K562 (cell line): ENCODE results near the gene ZC3H11A. TPM values are rescaled to one million over a fixed set of nuclear protein-coding genes. Genes with fewer than 3 reads are reported as not detected.
A peak's percentile ranks its signal among the peaks of the same experiment; 100 is the strongest.

Experiments used
- ATAC-seq: fragments of 200-7000 bp; cut with Tn5 transposase; 3 replicates; pipeline ENCODE4 v1.9.1; 2020; ENCODE audit warnings: moderate library complexity
- BruUV-seq: library from RNA; stranded (reverse); fragments of 400-500 nt; replicated peaks from 2 replicates; lab custom pipeline; 2021; lab: Mats Ljungman, UMichigan
- CTCF ChIA-PET: fragments of 300-600 bp; formaldehyde crosslinking; extraction: SDS; loops from one replicate; lab custom pipeline; 2021; ENCODE audit warnings: low intra/inter-chr PET ratio; lab: Yijun Ruan, JAX
- POLR2A ChIA-PET: fragments of 300-600, 350-650 bp; sonication (Branson Sonifier 250); formaldehyde crosslinking; extraction: SDS; loops from one replicate; lab custom pipeline; 2021; ENCODE audit warnings: antibody characterized with exemption, inconsistent platforms; lab: Yijun Ruan, JAX
- DNase-seq, 4 experiments: peaks; one replicate each; pipeline versions ENCODE4 v3.0.0 to v3.0.0-alpha.2; 2011 to 2018; ENCODE audit warnings: low spot score in 3 of 4, mixed read lengths in 3 of 4; ENCODE audit errors: extremely low read depth in 1 of 4
- FAIRE-seq: peaks from 2 replicates; lab custom pipeline; 2011; peaks lifted over from hg19 to GRCh38; lab: Jason Lieb, UNC
- H2AFZ ChIP-seq: 2 replicates; pipeline ENCODE4 v1.6.0; 2011; ENCODE audit warnings: low read depth, low read length, control low read depth, inconsistent platforms
- H3K27ac ChIP-seq: fragments of 200-600 bp; 3 replicates; pipeline ENCODE4 v1.8.0; 2011; ENCODE audit warnings: low read depth, mild to moderate bottlenecking, control low read depth, inconsistent platforms, low read length, moderate library complexity, mixed read lengths; ENCODE audit errors: extremely low read depth
- H3K27me3 ChIP-seq, 2 experiments: fragments of 300-600 bp in 1 of 2; 2 replicates in 1 of 2; 3 replicates in 1 of 2; pipeline versions ENCODE4 v1.6.0 to v1.8.0; 2011; ENCODE audit warnings: inconsistent platforms in 2 of 2, low read length in 2 of 2, mild to moderate bottlenecking in 1 of 2, mixed read lengths in 1 of 2, moderate library complexity in 1 of 2; ENCODE audit not compliant: control insufficient read depth in 2 of 2, insufficient read depth in 2 of 2
- H3K36me3 ChIP-seq: fragments of 300-600 bp; 3 replicates; pipeline ENCODE4 v1.8.0; 2011; ENCODE audit warnings: mild to moderate bottlenecking, low read length, inconsistent platforms; ENCODE audit not compliant: control insufficient read depth, insufficient read depth
- H3K4me1 ChIP-seq, 2 experiments: fragments of 200-600 bp in 1 of 2; replicated peaks in 1 of 2; 2 replicates in 1 of 2; 3 replicates in 1 of 2; pipeline versions ENCODE4 v1.5.1 to v1.8.0; 2011; ENCODE audit warnings: inconsistent platforms in 2 of 2, low read length in 2 of 2, mild to moderate bottlenecking in 1 of 2, mixed read lengths in 1 of 2, moderate library complexity in 1 of 2; ENCODE audit not compliant: control insufficient read depth in 2 of 2, insufficient read depth in 2 of 2
- H3K4me2 ChIP-seq: 2 replicates; pipeline ENCODE4 v1.6.1; 2011; ENCODE audit warnings: low read length, control low read depth, inconsistent platforms, mixed read lengths; ENCODE audit not compliant: insufficient read depth
- H3K4me3 ChIP-seq: fragments of 200-600 bp; sonication (generic), shearing (Covaris generic); 2 replicates; pipeline ENCODE4 v1.5.1; 2016; ENCODE audit warnings: control low read depth, inconsistent platforms
- H3K79me2 ChIP-seq: fragments of 200-600 bp; 3 replicates; pipeline ENCODE4 v1.8.0; 2011; ENCODE audit warnings: low read length, inconsistent platforms; ENCODE audit not compliant: control insufficient read depth, insufficient read depth
- H3K9ac ChIP-seq, 2 experiments: 2 replicates each; pipeline versions ENCODE4 v1.6.0 to v1.6.1; 2011; ENCODE audit warnings: low read depth in 2 of 2, low read length in 2 of 2, control low read depth in 1 of 2, inconsistent platforms in 1 of 2, mild to moderate bottlenecking in 1 of 2, mixed read lengths in 1 of 2; ENCODE audit not compliant: insufficient read depth in 1 of 2
- H3K9me1 ChIP-seq: one replicate; pipeline ENCODE4 v1.6.0; 2011; ENCODE audit warnings: inconsistent platforms, mild to moderate bottlenecking, low read length, moderate library complexity; ENCODE audit not compliant: control insufficient read depth, insufficient read depth
- H3K9me3 ChIP-seq: replicated peaks from 2 replicates; pipeline ENCODE4 v1.5.1; 2011; ENCODE audit warnings: low read depth, low read length, inconsistent platforms; ENCODE audit not compliant: control insufficient read depth, insufficient read depth
- H4K20me1 ChIP-seq: replicated peaks from 2 replicates; pipeline ENCODE4 v1.6.1; 2011; ENCODE audit warnings: low read length, inconsistent platforms, mixed read lengths; ENCODE audit not compliant: control insufficient read depth, insufficient read depth
- ADNP ChIP-seq: fragments of 200-800 bp; sonication (Bioruptor generic); IDR thresholded peaks from 2 replicates; pipeline ENCODE4 v1.6.1; 2016; ENCODE audit warnings: missing genetic modification characterization, missing compliant biosample characterization
- ARID1B ChIP-seq: fragments of 450-650 bp; IDR thresholded peaks from 2 replicates; pipeline ENCODE4 v1.6.1; 2016; ENCODE audit warnings: antibody characterized with exemption, mild to moderate bottlenecking, inconsistent platforms
- BCOR ChIP-seq: fragments of 450-650 bp; IDR thresholded peaks from 2 replicates; pipeline ENCODE4 v1.6.1; 2016
- NUFIP1 ChIP-seq: fragments of 450-650 bp; IDR thresholded peaks from 2 replicates; pipeline ENCODE4 v1.6.1; 2018; ENCODE audit not compliant: partially characterized antibody
- PHTF2 ChIP-seq: fragments of 250-450 bp; sonication (Bioruptor Pico); IDR thresholded peaks from 2 replicates; pipeline ENCODE4 v1.5.0; 2021; ENCODE audit warnings: mild to moderate bottlenecking
- SNIP1 ChIP-seq: fragments of 450-650 bp; IDR thresholded peaks from 2 replicates; pipeline ENCODE4 v1.7.1; 2017; ENCODE audit warnings: low read depth, mild to moderate bottlenecking
- TCF7 ChIP-seq: sonication (generic); IDR thresholded peaks from 2 replicates; pipeline ENCODE4 v1.6.1; 2016; ENCODE audit warnings: antibody characterized with exemption, borderline replicate concordance
- ZFPM2 ChIP-seq: fragments of 250-450 bp; sonication (Bioruptor Pico); IDR thresholded peaks from 2 replicates; pipeline ENCODE4 v1.5.1; 2022; ENCODE audit warnings: mild to moderate bottlenecking
- ZNF143 ChIP-seq: sonication (generic); formaldehyde crosslinking; IDR thresholded peaks from 2 replicates; pipeline ENCODE4 v1.9.0; 2022; ENCODE audit warnings: mild to moderate bottlenecking, missing genetic modification reagents
- ZNF561 ChIP-seq: fragments of 450-650 bp; formaldehyde crosslinking; conservative IDR thresholded peaks from 2 replicates; pipeline ENCODE4 v1.4.0; 2020; ENCODE audit warnings: mild to moderate bottlenecking, moderate library complexity
- WGBS: fragments of 100-300 bp; shearing (Covaris generic); methylation state at CpG from one replicate; pipeline ENCODE4 v1.1.6; 2016; ENCODE audit warnings: low coverage, mixed read lengths; ENCODE audit not compliant: insufficient coverage; ENCODE audit errors: missing lambda C conversion rate; 5-methylcytosine and 5-hydroxymethylcytosine counted together
- in situ Hi-C: fragments of 300-500 bp; cut with MboI; formaldehyde crosslinking; loops from 4 replicates; pipeline ENCODE4 v1.15.0; 2018; ENCODE audit warnings: inconsistent platforms, mixed read lengths
- intact Hi-C: fragments of 100-400 bp; cut with micrococcal nuclease; formaldehyde crosslinking; loops from 2 replicates; pipeline ENCODE4 v1.14.2; 2022
- polyA plus RNA-seq, 8 experiments: library from polyadenylated mRNA; depleted of rRNA in 4 of 8; stranded (reverse) in 5 of 8; unstranded in 3 of 8; fragments of >200 nt; fragmentation: Nextera tagmentation in 2 of 8; fragmentation: Illumina TruSeq in 1 of 8; extraction: Ambion mirVana in 2 of 8; extraction: Trizol in 1 of 8; gene quantifications; 2 replicates each; pipeline versions ENCODE4 v1.2.1 to v1.2.3, GENCODE V29; 2011 to 2014; ENCODE audit warnings: inconsistent platforms in 1 of 8, missing spikeins in 1 of 8
- total RNA-seq, 7 experiments: library from RNA; depleted of rRNA in 6 of 7; stranded (reverse); fragments of >200 nt in 6 of 7; fragmentation: Illumina TruSeq in 2 of 7; extraction: Trizol in 2 of 7; gene quantifications; 2 replicates each; pipeline versions ENCODE4 v1.2.1 to v1.2.3, GENCODE V29; 2011 to 2021; ENCODE audit warnings: low replicate concordance in 1 of 7
- TF ChIP-seq, protein P1 (sequence below): fragments of 450-650 bp; formaldehyde crosslinking; IDR thresholded peaks from 2 replicates; pipeline ENCODE4 v1.4.0; 2020; ENCODE audit warnings: mild to moderate bottlenecking, moderate library complexity
- TF ChIP-seq, protein P2 (sequence below): fragments of 250-450 bp; sonication (Bioruptor Pico); IDR thresholded peaks from 2 replicates; pipeline ENCODE4 v1.5.1; 2021; ENCODE audit warnings: mild to moderate bottlenecking
- TF ChIP-seq, protein P3 (sequence below): fragments of 250-450 bp; sonication (Bioruptor Pico); IDR thresholded peaks from 2 replicates; pipeline ENCODE4 v1.4.0; 2020; ENCODE audit warnings: borderline replicate concordance

Gene ZC3H11A
- total and polyA plus RNA-seq, 9 of the 15 experiments (the other 6 are each of a cell fraction or from before 2014, with no cell fraction given): 34.2 to 137 (median 102) TPM

DNA sequence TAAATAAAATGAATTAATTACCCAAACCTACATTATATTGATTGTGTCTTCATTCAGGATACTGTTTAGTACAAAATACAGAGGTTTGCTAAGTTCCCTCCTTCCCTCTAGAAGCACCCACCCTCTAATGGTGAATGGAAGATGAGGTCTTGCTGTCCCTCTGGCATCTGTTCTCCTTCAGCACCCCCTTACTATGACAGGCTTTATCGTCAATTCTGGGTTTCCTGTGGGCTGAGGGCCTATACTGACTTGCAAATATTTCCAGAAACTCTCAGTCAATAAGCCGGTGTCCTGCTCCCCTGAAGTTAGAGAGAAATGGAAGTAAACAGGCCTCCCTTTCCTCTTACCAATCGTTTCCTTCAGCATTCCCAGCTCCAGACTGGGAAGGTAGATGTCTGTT, 17.3 kb upstream of the ZC3H11A start:
- Histone ChIP-seq H4K20me1 (no peaks in the 10 kb centered on the region), H3K79me2 (no peaks in the 10 kb centered on the region), H3K4me3 (no peak overlapping the region), H2AFZ (peak overlapping the region; percentile 66; the same call in 1 of the 2 replicates), H3K27ac (no peak overlapping the region), H3K27me3 (peaks cover 6 to 11% of the 10 kb centered on the region in 2 experiments; a peak in 3 of 5 replicates), H3K4me2 (no peak overlapping the region), H3K9ac (no peak overlapping the region), H3K9me1 (no peaks in the 10 kb centered on the region), H3K4me1 (no peaks in the 10 kb centered on the region; a peak in 2 of 5 replicates), H3K9me3 (no peaks in the 10 kb centered on the region), H3K36me3 (no peaks in the 10 kb centered on the region)
- DNase-seq (peak in 1 of 4 experiments; percentile 9), ATAC-seq (peak; percentile 35), FAIRE-seq (peak; percentile 19)
- WGBS: 43% methylated on average over 3 of the region's 3 CpGs
- TF ChIP-seq ZNF561 (CRISPR knock-in tag): no peak
- no peak for TF ChIP-seq TCF7
- no peak for TF ChIP-seq ZNF143
- TF ChIP-seq, protein P1, sequence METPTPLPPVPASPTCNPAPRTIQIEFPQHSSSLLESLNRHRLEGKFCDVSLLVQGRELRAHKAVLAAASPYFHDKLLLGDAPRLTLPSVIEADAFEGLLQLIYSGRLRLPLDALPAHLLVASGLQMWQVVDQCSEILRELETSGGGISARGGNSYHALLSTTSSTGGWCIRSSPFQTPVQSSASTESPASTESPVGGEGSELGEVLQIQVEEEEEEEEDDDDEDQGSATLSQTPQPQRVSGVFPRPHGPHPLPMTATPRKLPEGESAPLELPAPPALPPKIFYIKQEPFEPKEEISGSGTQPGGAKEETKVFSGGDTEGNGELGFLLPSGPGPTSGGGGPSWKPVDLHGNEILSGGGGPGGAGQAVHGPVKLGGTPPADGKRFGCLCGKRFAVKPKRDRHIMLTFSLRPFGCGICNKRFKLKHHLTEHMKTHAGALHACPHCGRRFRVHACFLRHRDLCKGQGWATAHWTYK: no peak
- TF ChIP-seq BCOR: no peak
- no peak for TF ChIP-seq NUFIP1
- TF ChIP-seq, protein P2, sequence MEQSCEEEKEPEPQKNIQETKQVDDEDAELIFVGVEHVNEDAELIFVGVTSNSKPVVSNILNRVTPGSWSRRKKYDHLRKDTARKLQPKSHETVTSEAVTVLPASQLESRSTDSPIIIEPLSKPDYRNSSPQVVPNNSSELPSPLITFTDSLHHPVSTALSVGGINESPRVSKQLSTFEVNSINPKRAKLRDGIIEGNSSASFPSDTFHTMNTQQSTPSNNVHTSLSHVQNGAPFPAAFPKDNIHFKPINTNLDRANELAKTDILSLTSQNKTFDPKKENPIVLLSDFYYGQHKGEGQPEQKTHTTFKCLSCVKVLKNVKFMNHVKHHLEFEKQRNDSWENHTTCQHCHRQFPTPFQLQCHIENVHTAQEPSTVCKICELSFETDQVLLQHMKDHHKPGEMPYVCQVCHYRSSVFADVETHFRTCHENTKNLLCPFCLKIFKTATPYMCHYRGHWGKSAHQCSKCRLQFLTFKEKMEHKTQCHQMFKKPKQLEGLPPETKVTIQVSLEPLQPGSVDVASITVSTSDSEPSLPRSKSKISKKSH (CRISPR knock-in tag): no peak
- no peak for TF ChIP-seq ARID1B
- no peak for TF ChIP-seq ZFPM2 (CRISPR knock-in tag)
- no peak for TF ChIP-seq SNIP1
- TF ChIP-seq ADNP (tag): no peak
- TF ChIP-seq, protein P3, sequence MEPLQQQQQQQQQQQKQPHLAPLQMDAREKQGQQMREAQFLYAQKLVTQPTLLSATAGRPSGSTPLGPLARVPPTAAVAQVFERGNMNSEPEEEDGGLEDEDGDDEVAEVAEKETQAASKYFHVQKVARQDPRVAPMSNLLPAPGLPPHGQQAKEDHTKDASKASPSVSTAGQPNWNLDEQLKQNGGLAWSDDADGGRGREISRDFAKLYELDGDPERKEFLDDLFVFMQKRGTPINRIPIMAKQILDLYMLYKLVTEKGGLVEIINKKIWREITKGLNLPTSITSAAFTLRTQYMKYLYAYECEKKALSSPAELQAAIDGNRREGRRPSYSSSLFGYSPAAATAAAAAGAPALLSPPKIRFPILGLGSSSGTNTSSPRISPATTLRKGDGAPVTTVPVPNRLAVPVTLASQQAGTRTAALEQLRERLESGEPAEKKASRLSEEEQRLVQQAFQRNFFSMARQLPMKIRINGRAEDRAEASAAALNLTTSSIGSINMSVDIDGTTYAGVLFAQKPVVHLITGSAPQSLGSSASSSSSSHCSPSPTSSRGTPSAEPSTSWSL (CRISPR knock-in tag): no peak
- TF ChIP-seq PHTF2 (CRISPR knock-in tag): no peak
- CTCF ChIA-PET: no interaction called here
- intact Hi-C loops (loop anchor here (5.0 to 10.0 kb wide), 2 partner anchors 66 to 153 kb away; partner anchors contain the start of gene ATP2B4), in situ Hi-C loops (no loop called here)
- no TSS peak for BruUV-seq
- POLR2A ChIA-PET: interaction anchor here (0.7 kb wide), 1 partner anchor 149 kb away, joined by 3 read pairs; no protein-coding TSS in a partner anchor
